GM19468 (cell line): ENCODE results near the gene DNAI4.
"Not testable (repeated sequence)": the region's sequence is repeated elsewhere in the genome, so short reads cannot be mapped to it uniquely, and the experiment has no call there.

Experiments
- ATAC-seq: cut with Tn5 transposase; IDR thresholded peaks from one replicate; pipeline ENCODE4 v1.9.1; 2021; ENCODE audit warnings: mild to moderate bottlenecking, moderate library complexity, moderate number of reproducible peaks; ENCODE audit not compliant: unreplicated experiment; ENCODE audit errors: extremely low read depth

Gene DNAI4

DNA sequence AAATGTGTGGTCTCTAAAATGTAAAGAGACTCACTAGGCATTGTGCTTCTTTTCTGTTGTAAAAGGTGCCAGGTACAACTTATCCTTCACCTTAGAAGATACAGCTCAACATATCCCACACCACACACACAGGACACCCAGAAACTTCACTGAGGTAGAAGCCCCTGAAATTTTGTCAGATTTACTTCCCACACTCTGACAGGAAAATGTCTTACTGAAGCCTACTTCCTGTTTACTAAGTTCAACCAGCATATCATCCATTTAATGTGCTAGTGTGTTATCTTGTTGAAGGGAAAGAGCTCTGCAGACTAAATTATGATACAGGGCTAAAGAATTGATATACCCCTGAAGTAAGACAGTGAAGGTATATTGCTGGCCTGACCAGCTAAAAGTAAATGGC lies 83.7 kb downstream of the DNAI4 start:
- no peak for ATAC-seq

DNA sequence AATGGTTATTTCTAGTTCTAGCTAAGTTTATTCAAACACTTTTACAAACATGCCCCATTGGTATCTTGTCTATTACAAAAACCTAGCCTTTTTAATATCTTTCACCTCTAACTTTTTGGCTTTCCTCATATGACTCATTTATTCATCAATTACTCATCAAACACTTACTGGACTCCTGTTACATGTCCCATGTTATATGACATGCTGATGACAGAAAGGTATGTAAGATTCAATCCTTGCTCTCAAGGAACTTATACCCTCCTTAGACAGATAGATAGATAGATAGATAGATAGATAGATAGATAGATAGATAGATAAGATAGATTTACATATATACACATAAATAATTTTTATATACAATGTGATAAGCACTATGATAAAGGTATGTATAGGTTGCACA lies 89.7 kb downstream of the DNAI4 start:
- no peak for ATAC-seq

DNA sequence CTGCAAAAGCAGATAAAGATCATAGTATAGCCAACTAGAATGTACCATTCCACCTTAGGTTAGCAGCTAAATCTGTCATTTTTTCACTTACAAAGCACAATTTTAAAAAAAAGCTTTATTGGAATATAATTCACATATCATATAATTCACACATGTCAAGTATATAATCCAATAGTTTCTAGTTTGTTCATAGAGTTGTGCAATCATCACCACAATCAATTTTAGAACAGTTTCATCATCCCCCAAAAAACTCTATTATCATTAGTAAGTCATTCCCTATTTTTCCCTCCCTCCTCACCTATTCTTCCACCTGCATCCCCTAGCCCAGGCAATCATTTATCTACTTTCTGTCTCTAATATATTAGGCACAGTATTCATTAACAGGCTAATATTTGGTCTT lies 91.5 kb downstream of the DNAI4 start:
- ATAC-seq = no peak

DNA sequence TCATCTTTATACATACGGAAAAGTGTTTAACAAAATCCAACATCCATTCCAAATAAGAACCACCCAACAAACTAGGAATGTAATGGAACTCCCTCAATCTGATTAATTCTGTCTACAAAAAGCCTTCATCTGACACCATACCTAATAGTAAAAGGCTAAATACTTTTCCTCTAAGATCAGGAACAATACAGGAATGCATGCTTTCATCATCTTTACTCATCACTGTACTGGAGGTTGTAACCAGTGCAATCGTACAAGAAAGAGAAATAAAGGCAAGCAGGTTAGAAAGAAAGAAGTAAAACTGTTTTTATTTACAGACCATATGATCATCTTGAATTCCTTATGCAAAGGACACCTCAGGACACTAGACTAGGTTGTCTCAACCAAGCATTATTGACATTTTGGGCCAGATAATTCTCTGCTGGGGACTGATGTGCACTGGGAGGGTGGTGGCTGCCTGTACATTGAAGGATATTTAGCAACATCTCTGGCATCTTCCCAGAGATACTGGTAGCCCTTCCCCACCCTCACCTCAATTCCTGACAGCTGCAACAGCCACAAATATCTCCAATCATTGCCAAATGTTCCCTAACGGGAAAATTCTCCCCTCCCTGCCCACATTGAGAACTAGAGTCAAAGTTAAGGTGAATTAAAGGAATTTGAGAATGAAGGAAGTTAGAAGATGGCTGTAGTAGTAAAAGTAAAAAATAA lies 93.0 kb downstream of the DNAI4 start:
- no peak for ATAC-seq

DNA sequence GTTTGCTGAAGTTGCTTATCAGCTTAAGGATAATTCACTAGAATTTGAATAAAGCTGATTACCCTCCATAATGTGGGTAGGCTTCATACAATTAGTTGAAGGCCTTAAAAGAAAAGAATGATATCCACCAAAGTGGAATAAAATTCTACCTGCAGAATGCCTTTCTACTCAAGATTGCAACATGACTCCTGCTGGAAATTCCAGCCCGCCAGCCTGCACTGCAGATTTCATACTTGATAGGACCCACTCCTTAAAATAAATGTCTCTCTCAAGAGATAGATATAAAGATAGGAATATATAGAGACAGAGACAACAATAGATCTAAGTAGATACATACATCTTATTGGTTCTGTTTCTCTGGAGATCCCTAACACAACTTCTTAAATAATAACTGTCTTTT lies 99.9 kb downstream of the DNAI4 start:
- ATAC-seq = no peak

DNA sequence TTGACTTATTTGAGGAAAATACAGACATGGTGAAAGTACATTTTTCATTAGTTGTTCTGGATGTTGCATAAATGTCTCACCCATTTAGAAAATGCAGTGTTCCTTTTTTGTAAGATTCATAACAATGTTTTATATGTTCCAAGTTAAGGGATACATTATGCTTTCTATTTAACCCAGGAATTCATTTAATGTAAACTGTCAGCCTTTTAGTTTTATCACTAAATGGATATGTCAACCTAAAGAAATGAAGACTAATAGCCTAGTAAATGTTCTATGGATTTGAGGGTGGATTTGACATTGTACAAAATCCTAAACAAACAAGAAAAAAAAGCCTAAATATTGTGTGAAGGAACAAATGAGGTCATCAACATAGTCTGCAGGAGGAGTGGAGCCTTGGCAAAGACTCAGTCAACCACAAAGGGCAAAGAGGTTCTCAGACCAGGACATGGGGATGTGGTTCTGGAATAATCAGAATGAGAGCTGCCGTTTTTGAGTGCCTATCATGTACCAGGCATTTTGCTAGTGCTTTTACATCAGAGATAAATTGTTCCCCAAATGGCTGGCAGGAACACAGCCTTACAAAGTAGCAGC lies 114.8 kb downstream of the DNAI4 start:
- no peak for ATAC-seq

DNA sequence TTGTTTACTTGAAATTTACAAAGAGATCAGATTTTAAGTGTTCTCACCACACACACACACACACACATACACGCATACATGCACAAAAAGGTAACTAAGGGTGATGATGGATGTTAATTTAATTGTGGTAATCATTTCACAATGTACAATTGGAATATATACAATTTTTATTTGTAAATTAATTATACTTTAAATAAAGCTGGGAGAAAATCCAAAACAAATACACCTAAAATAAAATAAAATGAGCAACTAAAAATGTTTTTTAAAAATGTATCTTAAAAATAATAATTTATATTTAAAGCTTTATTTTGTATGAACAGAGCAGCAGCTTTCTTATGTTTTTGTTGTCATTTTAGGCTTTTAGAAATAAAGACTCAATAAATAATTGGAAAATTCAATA lies 115.4 kb downstream of the DNAI4 start:
- no peak for ATAC-seq

DNA sequence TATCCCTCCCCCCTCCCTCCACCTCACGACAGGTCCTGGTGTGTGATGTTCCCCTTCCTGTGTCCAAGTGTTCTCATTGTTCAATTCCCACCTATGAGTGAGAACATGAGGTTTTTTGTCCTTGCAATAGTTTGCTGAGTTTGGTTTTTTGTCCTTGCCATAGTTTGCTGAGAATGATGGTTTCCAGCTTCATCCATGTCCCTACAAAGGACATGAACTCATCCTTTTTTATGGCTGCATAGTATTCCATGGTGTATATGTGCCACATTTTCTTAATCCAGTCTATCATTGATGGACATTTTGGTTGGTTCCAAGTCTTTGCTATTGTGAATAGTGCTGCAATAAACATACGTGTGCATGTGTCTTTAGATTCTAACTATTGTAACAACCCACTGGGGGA lies 128.8 kb downstream of the DNAI4 start:
- not testable (repeated sequence) for ATAC-seq

DNA sequence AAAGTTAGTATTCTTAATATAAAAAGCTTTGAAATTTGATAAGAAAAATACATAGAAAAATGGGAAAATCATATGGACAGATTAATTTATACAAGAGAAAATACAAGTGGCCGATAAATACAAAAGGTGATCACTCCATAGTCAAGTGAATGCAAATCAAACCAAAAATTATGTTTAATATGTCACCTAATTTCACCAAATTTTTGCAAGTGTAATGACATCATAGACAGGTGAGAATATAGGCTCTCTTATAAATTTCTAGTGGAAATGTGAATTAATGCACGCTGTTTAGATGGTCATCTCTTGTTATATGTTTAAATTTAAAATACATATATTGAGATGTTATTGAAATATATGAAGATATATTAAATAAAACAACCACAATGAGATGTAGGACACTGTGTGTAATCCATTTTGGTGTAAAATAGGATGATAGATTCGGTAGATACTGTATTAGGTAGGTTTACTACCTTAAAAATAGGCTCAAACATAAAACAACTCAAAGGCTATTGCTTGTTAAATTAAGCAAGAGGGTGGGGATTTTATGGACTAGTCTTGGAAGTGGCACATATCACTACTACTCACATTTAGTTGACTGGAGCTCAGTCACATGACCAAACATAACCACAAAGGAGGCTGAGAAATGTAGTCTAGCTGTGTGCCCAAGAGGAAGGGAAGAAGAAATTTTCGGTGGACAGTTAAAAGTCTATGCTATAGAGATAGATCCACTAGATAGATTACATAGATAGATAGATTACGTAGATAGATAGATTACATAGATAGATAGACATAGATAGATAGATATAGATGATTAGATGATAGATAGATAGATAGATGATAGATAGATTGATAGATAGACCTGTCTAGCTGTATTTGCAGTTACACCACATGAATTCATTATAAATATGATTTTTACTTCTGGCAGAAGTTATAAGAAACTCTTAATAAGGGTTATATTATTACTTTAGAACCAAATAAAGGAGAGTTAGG lies 132.7 kb downstream of the DNAI4 start:
- no peak for ATAC-seq

DNA sequence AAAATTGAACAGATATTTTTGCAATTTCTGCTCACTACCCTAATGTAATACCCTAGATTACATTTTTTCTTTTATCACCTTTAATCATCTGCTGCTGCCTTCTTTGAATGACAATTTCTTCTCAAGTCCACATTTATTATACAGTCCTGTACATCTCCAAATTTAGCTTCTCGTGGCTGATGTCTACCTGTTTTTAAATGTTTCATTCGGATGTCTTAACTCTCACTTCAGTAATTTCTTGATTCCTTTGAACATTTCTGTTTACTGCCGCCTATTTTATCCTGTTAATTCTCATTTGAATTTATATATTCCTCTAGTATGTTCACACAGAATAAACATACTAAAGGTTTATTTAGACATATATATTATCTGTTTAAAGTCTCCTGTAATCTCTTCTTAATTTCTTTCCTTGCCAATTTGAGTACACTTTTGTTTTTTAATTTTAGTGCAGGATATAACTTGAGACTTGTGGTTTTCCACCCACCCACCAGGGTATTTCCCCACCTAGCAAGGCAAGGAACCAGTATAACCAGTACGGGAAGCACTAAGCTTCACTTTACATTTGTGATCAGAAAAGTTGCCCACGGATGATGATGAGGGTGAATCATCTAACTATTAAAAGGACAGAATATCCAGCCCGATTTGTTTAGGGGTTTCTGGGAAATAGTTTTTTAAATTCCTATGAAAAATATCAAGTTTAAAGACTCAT lies 136.3 kb downstream of the DNAI4 start:
- no peak for ATAC-seq

DNA sequence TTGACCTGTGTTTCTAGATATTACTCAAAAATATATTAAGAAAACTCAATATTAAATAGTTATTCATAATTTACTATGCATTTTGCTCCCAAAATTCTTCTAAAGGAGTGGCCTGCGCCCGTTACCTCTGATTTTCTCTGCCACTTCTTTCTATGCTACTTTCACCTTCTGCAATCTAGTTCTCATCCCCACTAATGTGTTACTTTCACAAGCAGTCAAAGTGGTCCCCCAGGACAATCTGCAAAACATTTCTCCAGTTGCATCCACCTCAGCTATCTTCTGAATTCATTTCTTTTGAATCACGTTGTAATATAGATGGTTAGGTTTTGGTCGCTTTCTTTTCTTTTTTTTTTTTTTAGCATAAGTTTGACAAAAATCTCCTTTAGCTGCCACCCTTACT lies 137.0 kb downstream of the DNAI4 start:
- no peak for ATAC-seq

DNA sequence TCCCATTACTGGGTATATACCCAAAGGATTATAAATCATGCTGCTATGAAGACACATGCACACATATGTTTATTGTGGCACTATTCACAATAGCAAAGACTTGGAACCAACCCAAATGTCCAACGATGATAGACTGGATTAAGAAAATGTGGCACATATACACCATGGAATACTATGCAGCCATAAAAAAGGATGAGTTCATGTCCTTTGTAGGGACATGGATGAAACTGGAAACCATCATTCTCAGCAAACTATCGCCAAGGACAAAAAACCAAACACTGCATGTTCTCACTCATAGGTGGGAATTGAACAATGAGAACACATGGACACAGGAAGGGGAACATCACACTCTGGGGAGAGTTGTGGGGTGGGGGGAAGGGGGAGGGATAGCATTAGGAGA lies 138.9 kb downstream of the DNAI4 start:
- ATAC-seq = not testable (repeated sequence)

DNA sequence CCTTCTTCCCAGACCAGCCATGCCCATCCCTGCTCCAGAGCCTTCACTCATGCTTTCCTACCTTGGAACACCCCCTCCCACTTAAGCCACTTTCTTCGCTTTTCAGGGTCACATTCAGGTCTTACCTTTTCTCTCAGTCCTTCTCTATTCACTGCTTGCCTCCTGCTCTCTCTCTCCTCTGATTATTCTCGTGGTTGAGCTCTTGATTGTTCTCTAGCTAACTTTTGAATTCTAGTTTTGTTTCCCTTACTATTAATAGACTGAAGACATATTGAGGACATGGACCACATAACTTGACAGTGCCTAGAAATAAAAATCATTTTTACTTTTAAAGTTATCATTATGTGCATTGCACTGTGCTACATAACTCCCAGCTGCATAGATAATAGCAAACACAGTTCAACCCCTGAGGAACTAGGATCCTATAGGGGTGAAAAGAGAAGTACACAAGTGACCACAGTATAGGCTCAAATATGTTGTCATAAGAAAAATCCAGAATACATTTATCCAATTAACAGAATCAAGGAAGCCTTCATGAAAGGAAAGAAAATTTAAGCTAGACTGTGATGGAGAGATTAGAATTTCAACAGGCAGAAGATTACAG lies 145.1 kb downstream of the DNAI4 start:
- no peak for ATAC-seq

DNA sequence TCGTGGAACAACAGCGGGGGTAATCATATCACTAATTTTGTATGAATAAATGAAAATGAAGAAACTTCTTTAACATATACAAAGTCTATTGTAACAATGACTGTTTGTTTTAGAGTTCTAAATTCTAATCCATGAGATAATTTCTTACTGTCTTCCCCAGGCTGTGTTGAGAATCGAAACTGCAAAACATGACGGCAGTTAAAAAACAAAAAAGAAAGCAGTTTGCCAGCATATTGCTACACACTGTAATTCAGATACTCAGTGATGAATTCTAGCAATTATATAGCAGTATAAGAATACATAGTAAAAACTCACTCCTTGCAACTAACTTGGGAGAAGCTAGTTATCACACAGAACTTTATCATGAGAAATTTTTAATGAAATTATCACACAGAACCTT lies 145.7 kb downstream of the DNAI4 start:
- ATAC-seq = no peak

DNA sequence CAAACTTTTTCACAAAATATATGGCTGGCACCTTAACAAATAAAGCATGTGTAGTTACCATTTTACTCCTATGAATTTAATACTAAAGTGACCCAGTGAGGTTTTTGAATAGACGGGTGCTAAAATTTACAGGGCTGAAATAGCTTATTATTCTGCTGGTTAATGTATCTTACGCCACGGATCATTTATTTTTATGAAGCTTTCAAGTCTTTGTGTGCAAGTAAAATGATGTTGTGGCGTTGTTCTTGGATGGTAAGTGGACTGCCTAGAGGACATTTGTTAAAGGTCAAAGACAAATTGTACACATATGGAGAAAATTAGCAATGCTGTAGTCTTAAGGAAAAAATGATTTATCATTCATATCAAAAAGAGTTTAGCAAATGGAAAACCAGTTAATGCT lies 146.4 kb downstream of the DNAI4 start:
- no peak for ATAC-seq

DNA sequence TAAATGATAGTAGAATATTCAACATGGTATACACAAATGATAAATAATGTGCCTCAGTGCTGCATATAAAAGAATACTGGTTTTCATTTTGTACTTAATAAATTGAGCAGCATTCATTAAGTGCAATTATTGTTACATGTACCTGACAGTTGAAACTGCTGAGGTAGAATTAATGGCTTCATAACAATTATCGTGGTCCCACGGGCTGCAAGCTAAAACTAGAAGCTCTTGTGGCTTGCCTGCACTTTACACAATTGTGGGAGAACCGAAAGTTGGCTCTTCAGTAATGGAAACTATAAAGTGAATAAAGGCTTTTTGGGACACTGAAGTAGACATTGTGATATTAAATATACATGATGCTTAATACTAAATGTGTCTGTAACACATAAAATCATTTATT lies 146.8 kb downstream of the DNAI4 start:
- no peak for ATAC-seq

DNA sequence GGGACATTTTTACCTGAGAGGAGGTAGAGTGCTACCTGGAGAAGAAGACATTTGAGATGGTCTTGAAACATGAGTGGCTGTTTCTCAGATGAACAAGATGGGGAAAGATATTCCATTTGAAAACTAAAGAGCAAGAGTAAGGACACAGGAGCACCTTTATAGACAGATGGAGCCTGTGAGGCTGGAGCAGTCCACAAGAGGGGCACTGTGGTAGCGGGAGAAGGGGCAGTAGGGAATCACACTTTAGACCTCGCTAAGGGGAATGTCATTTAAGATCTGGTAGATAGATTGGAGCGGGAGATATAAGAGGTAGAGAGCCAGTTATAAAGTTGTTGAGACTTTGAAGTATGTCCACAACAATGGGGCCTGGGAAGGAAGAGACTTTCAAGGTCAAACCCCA lies 149.0 kb downstream of the DNAI4 start:
- ATAC-seq = no peak

DNA sequence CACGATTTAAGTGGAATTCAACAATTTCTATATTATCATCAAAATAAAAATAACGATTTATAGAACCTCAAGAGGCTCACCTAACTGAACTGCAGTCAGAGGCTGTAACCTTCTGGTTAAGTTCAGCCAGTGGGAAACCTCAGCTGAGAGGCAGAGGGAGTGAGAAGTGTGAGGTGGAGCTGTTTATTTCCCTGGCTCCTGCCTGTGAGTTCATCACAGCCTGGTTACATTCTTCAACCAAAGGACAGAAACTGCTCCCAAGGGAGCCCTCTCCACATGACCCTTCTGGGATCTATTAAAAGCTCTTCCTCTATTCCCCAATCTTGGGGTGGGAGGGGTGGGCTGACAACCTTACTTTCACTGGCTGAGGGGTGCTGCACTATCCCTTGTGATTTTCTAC lies 150.2 kb downstream of the DNAI4 start:
- no peak for ATAC-seq

DNA sequence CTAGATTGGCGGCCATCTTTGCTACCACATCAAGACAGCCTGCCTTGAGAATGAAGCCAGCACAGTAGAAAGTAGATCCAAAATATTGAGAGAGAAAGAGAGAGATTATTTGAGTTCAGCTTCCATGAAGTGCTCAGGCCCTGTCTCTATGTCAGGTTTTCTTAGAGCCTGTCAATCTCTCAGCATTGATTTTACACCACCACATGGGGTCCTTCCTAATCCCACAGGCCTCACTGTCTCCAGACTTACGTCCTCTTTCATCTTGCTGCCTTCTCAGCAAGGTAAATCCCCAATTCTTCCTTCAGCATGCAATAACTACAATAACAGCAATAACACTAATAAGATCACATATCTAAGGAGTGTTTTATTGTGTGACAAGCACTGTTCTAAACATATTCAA lies 151.4 kb downstream of the DNAI4 start:
- no peak for ATAC-seq

DNA sequence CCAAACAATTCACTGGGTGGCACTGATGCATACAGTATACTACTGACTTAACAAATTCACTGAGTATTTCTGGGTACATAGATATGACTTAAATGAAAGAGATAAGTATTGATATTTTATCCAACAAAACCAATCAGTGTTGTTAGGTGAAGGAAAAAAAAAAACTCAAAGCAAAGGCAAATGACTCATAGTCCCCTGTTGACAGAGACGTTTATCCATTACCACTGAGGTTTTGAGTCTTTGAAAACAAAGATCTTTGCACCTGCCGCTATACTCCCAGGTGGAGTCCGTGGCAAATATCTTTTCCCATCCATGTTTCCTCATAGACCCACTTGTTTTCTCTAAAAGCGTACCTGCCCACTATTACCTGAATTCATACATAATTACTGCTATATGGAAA lies 154.0 kb downstream of the DNAI4 start:
- no peak for ATAC-seq
